Endothelial cell (in vitro differentiated cells): ENCODE measurements around the gene BNC2. TPM values are rescaled to one million over a fixed set of nuclear protein-coding genes. Genes with fewer than 3 reads are reported as not detected.

Experiments used
- DNase-seq: peaks from one replicate; pipeline ENCODE4 v3.0.0; 2021; ENCODE audit warnings: low spot score
- H3K27ac Mint-ChIP-seq: one replicate; pipeline ENCODE4 v1.8.0; 2021; ENCODE audit warnings: mixed read lengths, inconsistent platforms; ENCODE audit not compliant: unreplicated experiment
- H3K27me3 Mint-ChIP-seq: one replicate; pipeline ENCODE4 v1.8.0; 2021; ENCODE audit warnings: mild to moderate bottlenecking, moderate library complexity, mixed read lengths, inconsistent platforms; ENCODE audit not compliant: unreplicated experiment
- H3K36me3 Mint-ChIP-seq: one replicate; pipeline ENCODE4 v1.8.0; 2021; ENCODE audit warnings: mild to moderate bottlenecking, low read depth, mixed read lengths, inconsistent platforms; ENCODE audit not compliant: unreplicated experiment
- H3K4me1 Mint-ChIP-seq: one replicate; pipeline ENCODE4 v1.8.0; 2021; ENCODE audit warnings: mild to moderate bottlenecking, mixed read lengths, inconsistent platforms; ENCODE audit not compliant: unreplicated experiment
- H3K4me3 Mint-ChIP-seq: one replicate; pipeline ENCODE4 v1.8.0; 2021; ENCODE audit warnings: mild to moderate bottlenecking, mixed read lengths, inconsistent platforms; ENCODE audit not compliant: unreplicated experiment
- H3K9me3 Mint-ChIP-seq: one replicate; pipeline ENCODE4 v1.8.0; 2021; ENCODE audit warnings: mixed read lengths, inconsistent platforms; ENCODE audit not compliant: unreplicated experiment
- total RNA-seq: library from RNA; stranded (reverse); fragmentation: NEBNext Ultra II Directional; extraction: Animal tissue kit (Norgen Biotek cat#: 25700); gene quantifications from one replicate; pipeline ENCODE4 v1.2.1, GENCODE V29; 2021; ENCODE audit not compliant: unreplicated experiment
- TF ChIP-seq, protein P1 (sequence below): fragments of 200-600 bp; sonication (generic); IDR thresholded peaks from one replicate; pipeline ENCODE4 v1.5.0; 2021; ENCODE audit warnings: antibody characterized with exemption; ENCODE audit not compliant: unreplicated experiment

BNC2 gene
- total RNA-seq, 1 donor from 2014 or later = 20.1 TPM

GRCh38 chr9:16680975-16681651 lies 189.4 kb downstream of the BNC2 start:
- no peak for DNase-seq
- H3K27me3 Mint-ChIP-seq = no peaks in the 10 kb centered on the region
- peaks cover 10% of the 10 kb centered on the region for H3K4me1 Mint-ChIP-seq
- H3K4me3 Mint-ChIP-seq = no peak overlapping the region
- no peaks in the 10 kb centered on the region for H3K9me3 Mint-ChIP-seq
- H3K27ac Mint-ChIP-seq = no peak overlapping the region
- H3K36me3 Mint-ChIP-seq = no peaks in the 10 kb centered on the region
- TF ChIP-seq, protein P1, sequence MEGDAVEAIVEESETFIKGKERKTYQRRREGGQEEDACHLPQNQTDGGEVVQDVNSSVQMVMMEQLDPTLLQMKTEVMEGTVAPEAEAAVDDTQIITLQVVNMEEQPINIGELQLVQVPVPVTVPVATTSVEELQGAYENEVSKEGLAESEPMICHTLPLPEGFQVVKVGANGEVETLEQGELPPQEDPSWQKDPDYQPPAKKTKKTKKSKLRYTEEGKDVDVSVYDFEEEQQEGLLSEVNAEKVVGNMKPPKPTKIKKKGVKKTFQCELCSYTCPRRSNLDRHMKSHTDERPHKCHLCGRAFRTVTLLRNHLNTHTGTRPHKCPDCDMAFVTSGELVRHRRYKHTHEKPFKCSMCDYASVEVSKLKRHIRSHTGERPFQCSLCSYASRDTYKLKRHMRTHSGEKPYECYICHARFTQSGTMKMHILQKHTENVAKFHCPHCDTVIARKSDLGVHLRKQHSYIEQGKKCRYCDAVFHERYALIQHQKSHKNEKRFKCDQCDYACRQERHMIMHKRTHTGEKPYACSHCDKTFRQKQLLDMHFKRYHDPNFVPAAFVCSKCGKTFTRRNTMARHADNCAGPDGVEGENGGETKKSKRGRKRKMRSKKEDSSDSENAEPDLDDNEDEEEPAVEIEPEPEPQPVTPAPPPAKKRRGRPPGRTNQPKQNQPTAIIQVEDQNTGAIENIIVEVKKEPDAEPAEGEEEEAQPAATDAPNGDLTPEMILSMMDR = no peak

DNA sequence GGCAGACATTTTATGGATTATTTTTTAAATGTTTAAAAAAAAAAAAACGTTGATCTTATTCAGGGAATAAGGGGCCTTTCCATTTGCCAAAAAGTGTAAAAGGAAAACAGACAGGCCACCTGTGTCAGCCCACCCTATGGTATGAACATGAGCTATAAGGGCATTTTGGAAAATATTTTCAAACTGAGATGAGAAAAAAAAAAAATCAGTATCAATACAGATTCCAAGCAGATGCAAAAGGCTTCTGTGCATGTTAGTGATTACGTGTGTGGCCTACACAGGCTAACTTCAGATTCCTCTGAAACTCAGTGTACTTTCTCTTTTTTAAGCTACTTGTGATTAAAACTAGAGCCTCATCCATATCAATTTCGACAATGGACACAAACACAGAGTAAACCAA lies 189.9 kb downstream of the BNC2 start:
- no peak for DNase-seq
- H3K36me3 Mint-ChIP-seq = no peaks in the 10 kb centered on the region
- peaks cover 10% of the 10 kb centered on the region for H3K4me1 Mint-ChIP-seq
- TF ChIP-seq, protein P1 = no peak
- no peaks in the 10 kb centered on the region for H3K27me3 Mint-ChIP-seq
- H3K27ac Mint-ChIP-seq = no peak overlapping the region
- no peaks in the 10 kb centered on the region for H3K9me3 Mint-ChIP-seq
- H3K4me3 Mint-ChIP-seq = no peak overlapping the region

GRCh38 chr9:16679327-16679821 lies 191.1 kb downstream of the BNC2 start:
- Mint-ChIP-seq H3K27me3 (no peaks in the 10 kb centered on the region), H3K27ac (no peak overlapping the region), H3K4me1 (peaks cover 10% of the 10 kb centered on the region), H3K36me3 (no peaks in the 10 kb centered on the region), H3K9me3 (no peaks in the 10 kb centered on the region), H3K4me3 (no peak overlapping the region)
- DNase-seq = no peak
- TF ChIP-seq, protein P1 = no peak

DNA sequence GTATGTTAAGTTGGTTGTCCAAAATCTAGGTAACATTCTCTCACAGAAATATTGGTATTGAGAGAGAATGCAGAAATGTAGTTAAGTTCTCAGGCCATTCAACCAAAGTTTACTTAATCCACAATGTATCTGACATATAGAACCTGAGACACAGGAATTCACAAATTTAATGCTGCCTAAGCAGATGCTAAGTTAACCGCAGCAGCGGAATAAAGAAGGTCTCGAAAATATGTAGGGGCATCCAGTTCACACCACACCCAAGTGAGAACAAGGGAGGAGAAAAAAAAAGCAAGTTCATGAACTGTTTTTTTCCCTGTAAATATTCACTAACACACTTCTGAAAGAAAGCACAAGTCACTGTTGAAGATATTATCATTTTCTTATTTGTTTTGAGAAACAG lies 194.0 kb downstream of the BNC2 start:
- Mint-ChIP-seq H3K36me3 (no peaks in the 10 kb centered on the region), H3K4me1 (peaks cover 6% of the 10 kb centered on the region), H3K4me3 (no peak overlapping the region), H3K27ac (no peak overlapping the region), H3K27me3 (no peaks in the 10 kb centered on the region), H3K9me3 (no peaks in the 10 kb centered on the region)
- TF ChIP-seq, protein P1 = no peak
- DNase-seq = no peak

DNA sequence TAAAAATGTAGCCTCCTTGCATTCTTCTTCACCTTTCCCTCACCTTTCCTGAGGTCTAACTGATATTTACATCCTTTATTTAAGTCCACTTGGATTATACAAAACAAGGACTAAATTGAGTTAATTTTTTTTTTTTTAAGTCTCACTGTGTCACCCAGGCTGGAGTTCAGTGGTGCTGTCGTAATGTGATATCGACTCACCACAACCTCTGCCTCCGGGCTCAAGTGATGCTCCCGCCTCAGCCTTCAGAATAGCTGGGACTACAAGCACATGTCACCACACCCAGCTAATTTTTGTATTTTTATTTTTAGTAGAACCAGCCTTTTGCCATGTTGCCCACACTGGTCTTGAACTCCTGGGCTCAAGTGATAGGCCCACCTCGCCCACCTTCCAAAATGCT lies 195.3 kb downstream of the BNC2 start:
- DNase-seq = no peak
- Mint-ChIP-seq H3K4me1 (peaks cover 4% of the 10 kb centered on the region), H3K36me3 (no peaks in the 10 kb centered on the region), H3K27me3 (no peaks in the 10 kb centered on the region), H3K4me3 (no peak overlapping the region), H3K27ac (no peak overlapping the region), H3K9me3 (no peaks in the 10 kb centered on the region)
- TF ChIP-seq, protein P1 = no peak
